Measurements from ENCODE around the gene KRTAP10-12.

KRTAP10-12 gene

GRCh38 chr21:44736291-44737004 is 39.5 kb downstream of the KRTAP10-12 start:
- no peak for DNase-seq

DNA sequence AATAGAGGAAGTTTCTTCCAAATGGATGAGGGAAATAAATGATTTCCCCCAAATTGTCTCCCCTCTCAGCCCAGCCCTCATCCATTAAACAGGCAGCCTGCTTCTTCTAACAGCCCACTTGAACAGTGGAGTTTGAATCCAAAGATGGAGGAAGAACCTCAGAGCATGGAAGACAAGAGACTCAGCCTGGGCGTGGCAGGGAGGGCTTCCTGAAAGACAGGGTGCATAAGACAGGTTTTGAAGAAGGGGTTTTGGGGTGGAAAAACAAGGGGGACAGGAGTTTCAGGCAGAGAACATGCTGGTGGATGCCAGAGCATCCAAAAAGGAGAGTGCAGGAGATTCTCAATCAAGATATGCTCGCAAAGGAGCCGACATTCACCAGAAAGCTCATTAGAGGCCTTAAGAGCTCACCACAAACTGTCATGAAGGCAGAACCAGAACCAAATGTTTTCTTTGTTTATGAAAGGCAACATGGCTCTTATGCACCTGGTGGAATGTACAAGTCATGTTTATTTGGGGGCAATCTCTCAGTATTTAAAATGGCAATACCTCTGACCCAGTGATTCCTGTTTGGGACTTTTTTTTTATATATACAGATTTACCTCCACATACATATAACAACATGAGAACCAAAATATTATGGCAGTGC is 40.9 kb downstream of the KRTAP10-12 start:
- no peak for DNase-seq

DNA sequence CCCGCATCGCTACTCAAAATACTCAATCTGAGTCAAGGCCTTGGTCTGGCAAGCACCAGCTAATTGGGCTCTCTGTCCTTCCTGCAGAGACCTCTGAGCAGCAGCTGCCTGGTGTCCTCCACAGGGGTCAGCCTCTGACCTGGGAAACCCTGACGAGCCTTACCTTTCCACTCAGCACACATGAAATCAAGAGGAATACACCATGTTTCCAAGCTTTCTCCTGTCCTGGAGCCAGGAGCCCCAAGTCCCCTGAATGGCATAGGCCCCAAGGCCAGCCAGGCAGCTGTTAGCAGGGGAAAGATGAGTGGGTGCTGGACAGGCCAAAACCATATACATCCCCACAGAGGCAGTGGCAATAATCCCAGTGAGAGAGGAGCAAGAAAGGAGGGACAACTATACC is 41.6 kb downstream of the KRTAP10-12 start:
- DNase-seq: no peak

- DNase-seq: no peak
Observed at GRCh38 chr21:44739316-44739715, 42.3 kb downstream of the KRTAP10-12 start.

- no peak for DNase-seq
Observed at GRCh38 chr21:44740742-44741141, 43.8 kb downstream of the KRTAP10-12 start.

DNA sequence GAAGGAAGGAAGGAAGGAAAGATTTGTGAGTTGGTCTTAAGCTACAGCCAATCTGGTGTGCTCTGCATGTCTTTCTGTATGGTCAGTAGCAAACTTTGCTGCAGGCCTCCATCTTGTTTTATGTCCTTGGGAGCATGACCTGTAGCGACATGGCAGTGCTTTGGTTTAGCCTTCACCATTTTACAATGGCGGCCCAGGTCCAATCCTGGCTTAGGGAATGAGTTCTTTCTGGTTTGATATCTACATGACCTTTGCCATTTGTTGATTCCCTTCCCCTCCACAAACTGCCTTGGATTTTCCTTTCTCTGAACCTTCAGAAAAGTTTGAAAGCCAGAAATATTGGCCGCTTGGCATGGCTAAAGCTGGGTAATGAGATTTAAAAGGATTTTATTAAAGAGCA is 44.9 kb downstream of the KRTAP10-12 start:
- DNase-seq: no peak

DNA sequence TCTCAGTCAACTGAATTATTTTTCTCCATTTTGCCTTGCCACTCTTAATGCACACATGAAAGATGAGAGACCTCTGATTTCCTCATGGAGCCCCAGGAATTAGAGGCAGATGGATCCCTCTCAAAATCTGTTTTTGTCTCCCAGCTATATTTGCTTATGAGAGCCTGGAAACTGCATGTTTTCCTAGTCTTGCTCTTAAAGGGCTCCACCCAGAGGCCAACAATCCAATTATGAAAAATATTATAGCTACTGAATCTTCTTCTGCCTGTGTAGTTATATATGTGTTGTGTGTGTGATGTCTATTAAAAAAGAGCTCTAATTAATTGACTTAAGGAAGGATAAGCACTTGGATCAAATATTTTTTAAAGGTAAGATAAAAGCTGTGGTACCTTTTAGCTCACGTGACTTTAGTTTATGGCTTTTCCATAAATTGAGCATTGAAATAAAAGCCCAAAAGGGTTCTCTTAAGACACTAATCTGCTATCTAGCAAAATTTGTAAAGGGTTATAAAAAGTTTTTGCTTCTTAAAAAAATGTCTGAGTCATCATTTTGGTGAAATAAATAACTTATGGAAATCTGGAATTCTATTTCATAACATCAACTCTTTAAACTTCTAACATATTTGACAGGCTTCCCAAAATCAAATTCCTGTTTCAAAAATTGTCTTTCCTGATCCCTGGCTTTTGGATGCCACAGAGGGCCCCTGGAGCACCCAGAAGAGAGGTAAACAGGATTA is 45.6 kb downstream of the KRTAP10-12 start:
- no peak for DNase-seq
